Aorta (tissue), 5 donors: ENCODE results near the gene EID1. TPM values are rescaled to one million over a fixed set of nuclear protein-coding genes. Genes with fewer than 3 reads are reported as not detected.

Source experiments
- ATAC-seq: fragments of 200-7000 bp; cut with Tn5 transposase; one replicate; pipeline ENCODE4 v1.9.1; 2022; ENCODE audit warnings: moderate library complexity; ENCODE audit not compliant: low FRiP score
- DNase-seq, 2 donors: peaks; one replicate each; pipeline ENCODE4 v3.0.0-alpha.2; 2020
- H3K27ac ChIP-seq, 2 donors: one replicate each; pipeline ENCODE4 v1.5.1; 2013; ENCODE audit warnings: low read length in 2 of 2, mild to moderate bottlenecking in 2 of 2, moderate library complexity in 2 of 2, control low read depth in 1 of 2, inconsistent platforms in 1 of 2, low read depth in 1 of 2
- H3K27me3 ChIP-seq, 2 donors: one replicate each; pipeline ENCODE4 v1.6.1; 2013; ENCODE audit warnings: control low read depth in 1 of 2, low read length in 1 of 2, mild to moderate bottlenecking in 1 of 2, moderate library complexity in 1 of 2; ENCODE audit not compliant: insufficient read depth in 2 of 2, control insufficient read depth in 1 of 2
- H3K36me3 ChIP-seq, 2 donors: one replicate each; pipeline ENCODE4 v1.6.1; 2013; ENCODE audit warnings: control low read depth in 1 of 2, low read length in 1 of 2, mild to moderate bottlenecking in 1 of 2; ENCODE audit not compliant: insufficient read depth in 2 of 2, control insufficient read depth in 1 of 2
- H3K4me1 ChIP-seq, 2 donors: one replicate each; pipeline ENCODE4 v1.6.1; 2013; ENCODE audit warnings: low read length in 2 of 2, control low read depth in 1 of 2, mild to moderate bottlenecking in 1 of 2, moderate library complexity in 1 of 2; ENCODE audit not compliant: insufficient read depth in 2 of 2, control insufficient read depth in 1 of 2
- H3K4me3 ChIP-seq, 2 donors: one replicate each; pipeline ENCODE4 v1.5.1; 2013; ENCODE audit warnings: low read length in 2 of 2, control low read depth in 1 of 2, mild to moderate bottlenecking in 1 of 2
- H3K9me3 ChIP-seq: one replicate; pipeline ENCODE4 v1.6.1; 2013; ENCODE audit warnings: mild to moderate bottlenecking, low read length; ENCODE audit not compliant: control insufficient read depth
- WGBS, 2 donors: extraction: QIAGEN DNeasy Blood & Tissue Kit; methylation state at CpG; one replicate each; pipeline ENCODE4 v1.1.7; 2013; 5-methylcytosine and 5-hydroxymethylcytosine counted together
- intact Hi-C, 2 donors: fragments of 100-400 bp; cut with DNase I; formaldehyde crosslinking; loops; one replicate each; pipeline versions ENCODE4 v1.14.2 to v1.15.0; 2022
- polyA plus RNA-seq, 2 donors: library from polyadenylated mRNA; stranded (reverse); fragments of 200-250 nt; gene quantifications; one replicate each; pipeline ENCODE4 v1.2.3, GENCODE V29; 2013
- total RNA-seq, 2 donors: library from RNA; stranded (reverse); fragmentation: NEBNext Ultra II Directional; extraction: Animal tissue kit (Norgen Biotek cat#: 25700); gene quantifications; one replicate each; pipeline ENCODE4 v1.2.1, GENCODE V29; 2021
- donor health status: healthy with polysubstance abuse.
- donor health status: Bipolar disorder and iron deficiency.
- donor health status: DM: no; HTN: no; CAD: no.
- donor health status: DM: no; HTN: no; CAD: no.
- donor health status: DM: yes; HTN: yes; CAD: no.

Gene EID1
- total and polyA plus RNA-seq, 4 donors = 152 to 333 (median 207) TPM

GRCh38 chr15:48924528-48925393, 46.8 kb downstream of the EID1 start:
- no peak overlapping the region for H3K4me3 ChIP-seq
- no peaks in the 10 kb centered on the region for H3K4me1 ChIP-seq
- no peaks in the 10 kb centered on the region for H3K9me3 ChIP-seq
- no peaks in the 10 kb centered on the region for H3K27me3 ChIP-seq
- 84 to 90% methylated on average over 5 of the region's 5 CpGs for whole genome bisulfite sequencing, 2 donors
- DNase-seq (no peak), ATAC-seq (peak; percentile 20)
- intact Hi-C loops = no loop called here
- no peaks in the 10 kb centered on the region for H3K36me3 ChIP-seq
- H3K27ac ChIP-seq = no peak overlapping the region

- no peaks in the 10 kb centered on the region for H3K36me3 ChIP-seq
- ATAC-seq (peak; percentile 70), DNase-seq (no peak)
- no peak overlapping the region for H3K4me3 ChIP-seq
- H3K27me3 ChIP-seq = no peaks in the 10 kb centered on the region
- WGBS, 2 donors = 64% methylated on average over 9 of the region's 9 CpGs
- no peak overlapping the region for H3K27ac ChIP-seq
- peaks cover 0 to 4% of the 10 kb centered on the region in 2 donors for H3K4me1 ChIP-seq
- H3K9me3 ChIP-seq = no peaks in the 10 kb centered on the region
- intact Hi-C loops = no loop called here
Measured at GRCh38 chr15:48925714-48926223, 47.8 kb downstream of the EID1 start.

GRCh38 chr15:48928877-48929538, 51.1 kb downstream of the EID1 start:
- no peaks in the 10 kb centered on the region for H3K27me3 ChIP-seq
- DNase-seq = no peak
- intact Hi-C loops = no loop called here

GRCh38 chr15:48929661-48930060, 51.7 kb downstream of the EID1 start:
- H3K4me1 ChIP-seq = peaks cover 0 to 4% of the 10 kb centered on the region in 2 donors
- no peaks in the 10 kb centered on the region for H3K36me3 ChIP-seq
- H3K27me3 ChIP-seq = no peaks in the 10 kb centered on the region
- 9 to 23% methylated on average over 3 of the region's 3 CpGs for WGBS, 2 donors
- no peaks in the 10 kb centered on the region for H3K9me3 ChIP-seq
- ATAC-seq = peak; percentile 40
- no peak for DNase-seq
- intact Hi-C loops = no loop called here
- no peak overlapping the region for H3K4me3 ChIP-seq
- peak overlapping the region in 1 of 2 donors; percentile 11 for H3K27ac ChIP-seq

More at GRCh38 chr15:48928877-48929538, 51.1 kb downstream of the EID1 start:
- no peak overlapping the region for H3K27ac ChIP-seq
- H3K4me3 ChIP-seq = no peak overlapping the region
- peak; percentile 5 for ATAC-seq
- no peaks in the 10 kb centered on the region for H3K36me3 ChIP-seq
- no peaks in the 10 kb centered on the region for H3K9me3 ChIP-seq
- H3K4me1 ChIP-seq = peaks cover 0 to 4% of the 10 kb centered on the region in 2 donors
- WGBS, 2 donors = 88 to 91% methylated on average over 6 of the region's 6 CpGs

Other genes starting within 250 kb of the EID1 start
- gene FBN1, start 232.4 kb upstream of the EID1 start, total RNA-seq = 100 to 1,000 TPM; 167 to 529 TPM
- 100 to 1,000 TPM in 1 of 2 donors, 10 to 100 TPM in 1; 24.7 to 115 TPM for gene FBN1, start 232.4 kb upstream of the EID1 start, polyA plus RNA-seq
- gene CEP152, start 67.1 kb upstream of the EID1 start, total RNA-seq = 1 to 10 TPM; 5.2 to 7.6 TPM
- gene CEP152, start 67.1 kb upstream of the EID1 start, polyA plus RNA-seq = 1 to 10 TPM in 1 of 2 donors, under 1 TPM in 1; 0.75 to 2.1 TPM
- 10 to 100 TPM in 1 of 2 donors, 1 to 10 TPM in 1; 8.7 to 18.6 TPM for gene SHC4, start 85.8 kb downstream of the EID1 start, total RNA-seq
- 1 to 10 TPM; 4.4 to 5.6 TPM for gene SHC4, start 85.8 kb downstream of the EID1 start, polyA plus RNA-seq
- gene SECISBP2L, start 168.3 kb downstream of the EID1 start, total RNA-seq = 10 to 100 TPM; 78.7 to 82.2 TPM
- 10 to 100 TPM in 1 of 2 donors, 1 to 10 TPM in 1; 8.1 to 15.1 TPM for gene SECISBP2L, start 168.3 kb downstream of the EID1 start, polyA plus RNA-seq